Measurements from ENCODE around the gene POLR3GL. TPM values are rescaled to one million over a fixed set of nuclear protein-coding genes. Genes with fewer than 3 reads are reported as not detected.
A peak's percentile ranks its signal among the peaks of the same experiment; 100 is the strongest.

The POLR3GL gene
- total RNA-seq, 2 donors from 2014 or later: 7.8 to 8.6 TPM

DNA sequence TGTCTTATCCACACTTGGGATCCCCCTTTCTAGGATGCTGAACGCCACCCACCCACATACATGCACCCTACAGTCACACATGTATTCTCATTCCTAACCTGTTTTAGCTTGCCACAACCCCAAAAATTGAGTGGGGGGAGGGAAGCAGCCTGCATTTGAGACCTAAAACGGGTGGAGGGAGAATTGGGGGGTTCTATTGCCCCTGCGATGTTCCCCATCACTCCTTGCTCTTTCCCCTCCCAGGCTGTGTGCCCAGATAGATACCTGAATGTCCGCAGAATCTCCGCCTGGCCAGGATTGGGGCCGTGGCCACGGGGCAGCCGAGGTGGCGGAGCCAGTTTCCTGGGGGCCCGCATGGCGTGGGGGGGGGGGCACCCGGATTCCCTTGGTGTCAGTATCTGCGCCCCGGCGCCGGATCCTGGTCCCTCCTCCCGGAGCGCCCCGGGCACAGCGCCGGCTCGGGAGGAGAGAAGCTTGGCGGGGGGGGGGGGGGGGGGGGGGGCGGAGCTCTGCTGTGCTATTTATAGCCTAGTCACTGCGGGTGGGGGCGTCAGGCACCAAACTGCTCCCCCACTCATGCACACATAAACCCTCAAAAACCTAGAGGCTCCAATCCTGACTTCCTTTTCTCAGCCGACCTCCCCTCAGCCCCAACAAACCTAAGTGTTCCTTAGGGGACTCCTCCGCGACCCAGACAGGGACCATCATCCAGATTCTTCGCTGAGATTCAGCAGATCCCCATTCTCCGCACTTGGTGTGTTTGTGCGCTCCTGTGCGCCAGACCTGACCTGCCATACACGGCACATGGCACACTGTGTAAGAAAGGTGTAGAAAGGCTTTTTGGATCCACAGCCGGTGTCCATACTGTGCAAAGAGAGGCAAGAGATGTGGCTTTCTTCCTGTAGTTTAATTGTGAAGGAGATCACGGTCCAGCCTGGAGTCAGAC is 2.1 kb upstream of the POLR3GL start:
- TF ChIP-seq POLR2A (IDR thresholded peaks at IDR 0.05): no peak
- TF ChIP-seq, protein P1, sequence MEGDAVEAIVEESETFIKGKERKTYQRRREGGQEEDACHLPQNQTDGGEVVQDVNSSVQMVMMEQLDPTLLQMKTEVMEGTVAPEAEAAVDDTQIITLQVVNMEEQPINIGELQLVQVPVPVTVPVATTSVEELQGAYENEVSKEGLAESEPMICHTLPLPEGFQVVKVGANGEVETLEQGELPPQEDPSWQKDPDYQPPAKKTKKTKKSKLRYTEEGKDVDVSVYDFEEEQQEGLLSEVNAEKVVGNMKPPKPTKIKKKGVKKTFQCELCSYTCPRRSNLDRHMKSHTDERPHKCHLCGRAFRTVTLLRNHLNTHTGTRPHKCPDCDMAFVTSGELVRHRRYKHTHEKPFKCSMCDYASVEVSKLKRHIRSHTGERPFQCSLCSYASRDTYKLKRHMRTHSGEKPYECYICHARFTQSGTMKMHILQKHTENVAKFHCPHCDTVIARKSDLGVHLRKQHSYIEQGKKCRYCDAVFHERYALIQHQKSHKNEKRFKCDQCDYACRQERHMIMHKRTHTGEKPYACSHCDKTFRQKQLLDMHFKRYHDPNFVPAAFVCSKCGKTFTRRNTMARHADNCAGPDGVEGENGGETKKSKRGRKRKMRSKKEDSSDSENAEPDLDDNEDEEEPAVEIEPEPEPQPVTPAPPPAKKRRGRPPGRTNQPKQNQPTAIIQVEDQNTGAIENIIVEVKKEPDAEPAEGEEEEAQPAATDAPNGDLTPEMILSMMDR (IDR thresholded peaks at IDR 0.05): no peak
- intact Hi-C loops (cut with DNase I): no loop called here
- no peaks in the 10 kb centered on the region for H3K36me3 ChIP-seq (replicated peaks in 1 of 2; ENCODE audit: insufficient read depth in 1 of 2, low read depth in 2 of 2)
- no peaks in the 10 kb centered on the region for H3K9me3 ChIP-seq
- peak overlapping the region in 2 of 4 donors; percentile 26 to 90 for H3K27ac ChIP-seq
- WGBS, 2 donors: 7 to 23% methylated on average over 15 to 34 of the region's 36 CpGs
- ATAC-seq (no peak), DNase-seq (peak in 2 of 4 donors; percentile 26 to 55)
- peaks cover 45% of the 10 kb centered on the region for H3K4me1 ChIP-seq
- no peaks in the 10 kb centered on the region for H3K27me3 ChIP-seq
- H3K4me3 ChIP-seq: no peak overlapping the region

DNA sequence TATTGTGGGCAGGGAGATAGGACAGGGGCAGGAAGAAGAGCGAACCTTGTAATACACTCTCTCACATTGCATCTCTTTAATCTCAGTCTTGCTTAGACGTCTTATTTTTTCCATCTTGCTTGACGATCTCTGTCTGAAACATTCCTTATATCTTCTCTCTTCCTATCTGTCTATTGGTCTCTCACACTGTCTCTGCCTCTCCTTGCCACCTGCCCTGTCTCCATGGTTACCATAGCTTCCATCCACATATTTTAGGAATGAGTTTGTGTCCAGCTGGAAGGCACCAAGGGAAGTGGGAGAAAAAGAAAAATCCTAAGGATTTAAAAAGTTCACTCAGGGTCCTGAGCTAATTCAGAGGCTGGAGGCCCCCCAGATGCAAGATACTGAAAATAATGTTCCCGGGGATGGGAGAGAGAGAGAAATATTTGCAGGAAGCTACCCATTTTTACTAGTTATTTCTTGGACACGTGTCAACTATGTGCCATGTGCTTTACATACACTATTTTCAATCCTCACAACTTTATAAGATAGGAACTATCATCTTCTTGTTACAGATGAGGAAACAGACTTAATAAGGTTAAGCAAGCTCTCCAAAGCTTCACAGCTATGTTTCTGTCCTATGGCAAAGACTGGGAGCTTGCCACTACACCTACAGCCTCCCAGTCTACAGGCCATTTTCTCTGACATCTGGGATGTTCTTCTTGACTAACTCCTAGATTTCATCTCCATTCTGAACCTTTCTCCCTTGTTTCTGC is 1.0 kb upstream of the POLR3GL start:
- TF ChIP-seq, protein P1 (IDR thresholded peaks at IDR 0.05): no peak
- TF ChIP-seq POLR2A (IDR thresholded peaks at IDR 0.05): no peak
- 52 to 57% methylated on average over 5 of the region's 5 CpGs for WGBS, 2 donors
- ATAC-seq: no peak
- no peak for DNase-seq
- Histone ChIP-seq H3K27ac (peak overlapping the region in 3 of 4 donors; percentile 88 to 92 (median 90)), H3K9me3 (no peaks in the 10 kb centered on the region), H3K4me1 (peaks cover 45% of the 10 kb centered on the region), H3K4me3 (no peak overlapping the region), H3K27me3 (no peaks in the 10 kb centered on the region), H3K36me3 (replicated peaks in 1 of 2; ENCODE audit: insufficient read depth in 1 of 2, low read depth in 2 of 2) (no peaks in the 10 kb centered on the region)
- intact Hi-C loops (cut with DNase I): no loop called here

DNA sequence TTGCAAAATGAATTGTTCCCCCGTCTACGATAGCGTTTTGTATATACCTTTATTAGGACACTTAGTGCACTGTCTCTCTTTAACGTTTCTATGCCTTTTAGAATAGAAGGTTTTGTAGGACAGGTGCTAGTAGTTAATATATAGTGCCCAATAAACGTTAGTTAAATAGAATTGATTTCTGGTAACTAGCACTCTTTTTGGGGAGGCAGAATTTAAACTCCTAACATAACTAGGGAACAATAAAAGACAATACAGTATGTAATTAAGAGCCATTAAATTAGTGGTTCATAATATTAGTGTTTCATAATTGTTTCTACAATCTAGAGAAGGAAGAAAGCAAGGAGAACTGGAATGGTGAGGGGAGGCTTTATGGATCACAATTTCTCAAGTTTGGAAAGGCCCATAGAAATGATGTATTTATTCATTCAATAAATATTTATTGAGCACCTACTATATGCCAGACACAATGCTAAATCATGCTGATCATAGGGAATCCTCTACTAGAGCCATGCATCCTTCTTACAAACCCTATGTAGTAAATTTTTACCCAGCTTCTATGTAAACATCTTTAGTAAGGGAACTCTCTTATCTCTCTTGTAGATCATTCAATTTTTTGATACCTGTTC is 742 bp downstream of the POLR3GL start:
- intact Hi-C loops (cut with DNase I): no loop called here
- TF ChIP-seq POLR2A (IDR thresholded peaks at IDR 0.05): no peak
- TF ChIP-seq, protein P1 (IDR thresholded peaks at IDR 0.05): no peak
- DNase-seq (no peak), ATAC-seq (no peak)
- no peaks in the 10 kb centered on the region for H3K27me3 ChIP-seq
- H3K27ac ChIP-seq: peak overlapping the region; percentile 63 to 92 (median 89)
- H3K36me3 ChIP-seq (replicated peaks in 1 of 2; ENCODE audit: insufficient read depth in 1 of 2, low read depth in 2 of 2): no peaks in the 10 kb centered on the region
- 0 to 1% methylated on average over 5 of the region's 5 CpGs for WGBS, 2 donors
- peak overlapping the region in 1 of 2 donors; percentile 43 for H3K4me3 ChIP-seq
- no peaks in the 10 kb centered on the region for H3K9me3 ChIP-seq
- peaks cover 41% of the 10 kb centered on the region for H3K4me1 ChIP-seq

DNA sequence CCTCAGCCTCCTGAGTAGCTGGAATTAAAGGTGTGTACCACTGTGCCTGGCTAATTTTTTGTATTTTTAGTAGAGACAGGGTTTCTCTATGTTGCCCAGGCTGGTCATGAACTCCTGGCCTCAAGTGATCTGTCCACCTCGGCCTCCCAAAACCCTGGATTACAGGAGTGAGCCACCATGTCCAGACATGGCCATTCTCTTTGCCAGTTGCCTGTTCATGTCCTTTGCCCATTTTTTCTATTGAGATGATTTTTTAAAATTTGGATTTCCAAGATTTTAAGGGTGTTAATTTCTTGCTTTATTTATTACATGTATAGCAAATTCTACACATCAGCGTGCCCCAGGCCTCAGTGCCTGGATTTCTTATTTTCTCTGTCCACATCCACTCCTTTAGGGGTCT is 2.8 kb downstream of the POLR3GL start:
- intact Hi-C loops (cut with DNase I): no loop called here
- ATAC-seq (no peak), DNase-seq (no peak)
- peaks cover 24% of the 10 kb centered on the region for H3K4me1 ChIP-seq
- no peaks in the 10 kb centered on the region for H3K36me3 ChIP-seq (replicated peaks in 1 of 2; ENCODE audit: insufficient read depth in 1 of 2, low read depth in 2 of 2)
- no peaks in the 10 kb centered on the region for H3K27me3 ChIP-seq
- TF ChIP-seq, protein P1 (IDR thresholded peaks at IDR 0.05): no peak
- no peak for TF ChIP-seq POLR2A (IDR thresholded peaks at IDR 0.05)
- no peak overlapping the region for H3K27ac ChIP-seq
- no peak overlapping the region for H3K4me3 ChIP-seq
- H3K9me3 ChIP-seq: no peaks in the 10 kb centered on the region
- 88 to 98% methylated on average over 2 of the region's 2 CpGs for WGBS, 2 donors

Data from body of pancreas (tissue), 4 donors.